Measurements from ENCODE around the gene ACP3.
"Not testable (repeated sequence)": the region's sequence is repeated elsewhere in the genome, so short reads cannot be mapped to it uniquely, and the experiment has no call there.

The ACP3 gene, protein sequence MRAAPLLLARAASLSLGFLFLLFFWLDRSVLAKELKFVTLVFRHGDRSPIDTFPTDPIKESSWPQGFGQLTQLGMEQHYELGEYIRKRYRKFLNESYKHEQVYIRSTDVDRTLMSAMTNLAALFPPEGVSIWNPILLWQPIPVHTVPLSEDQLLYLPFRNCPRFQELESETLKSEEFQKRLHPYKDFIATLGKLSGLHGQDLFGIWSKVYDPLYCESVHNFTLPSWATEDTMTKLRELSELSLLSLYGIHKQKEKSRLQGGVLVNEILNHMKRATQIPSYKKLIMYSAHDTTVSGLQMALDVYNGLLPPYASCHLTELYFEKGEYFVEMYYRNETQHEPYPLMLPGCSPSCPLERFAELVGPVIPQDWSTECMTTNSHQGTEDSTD

GRCh38 chr3:132317229-132317948 lies at the start of gene ACP3:
ACP3 (plus strand) TSS chr3:132317407; CDS start chr3:132317457, 50 bp downstream.
- peak; percentile 24 for FAIRE-seq
- no peak for DNase-seq (ENCODE audit: extremely low spot score, insufficient read length, low read depth)

DNA sequence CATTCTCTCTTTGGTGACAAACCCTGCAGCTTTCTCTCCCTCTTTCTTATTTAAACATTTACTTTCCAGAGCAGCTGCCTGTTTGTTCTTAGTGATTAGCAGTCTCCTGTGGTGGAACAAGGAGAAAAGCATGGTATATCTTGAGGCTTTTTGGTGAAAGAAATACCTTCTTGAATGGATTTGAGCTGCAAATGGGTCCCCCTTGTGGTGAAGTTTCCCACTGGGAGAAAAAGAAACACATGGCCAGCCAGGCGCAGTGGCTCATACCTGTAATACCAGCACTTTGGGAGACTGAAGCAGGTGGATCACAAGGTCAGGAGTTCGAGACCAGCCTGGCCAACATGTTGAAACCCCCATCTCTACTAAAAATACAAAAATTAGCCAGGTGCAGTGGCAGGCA lies 48.3 kb upstream of the ACP3 start:
- no peak for FAIRE-seq
- no peak for DNase-seq (ENCODE audit: extremely low spot score, insufficient read length, low read depth)

GRCh38 chr3:132273036-132273435 lies 44.2 kb upstream of the ACP3 start:
- FAIRE-seq = no peak

DNA sequence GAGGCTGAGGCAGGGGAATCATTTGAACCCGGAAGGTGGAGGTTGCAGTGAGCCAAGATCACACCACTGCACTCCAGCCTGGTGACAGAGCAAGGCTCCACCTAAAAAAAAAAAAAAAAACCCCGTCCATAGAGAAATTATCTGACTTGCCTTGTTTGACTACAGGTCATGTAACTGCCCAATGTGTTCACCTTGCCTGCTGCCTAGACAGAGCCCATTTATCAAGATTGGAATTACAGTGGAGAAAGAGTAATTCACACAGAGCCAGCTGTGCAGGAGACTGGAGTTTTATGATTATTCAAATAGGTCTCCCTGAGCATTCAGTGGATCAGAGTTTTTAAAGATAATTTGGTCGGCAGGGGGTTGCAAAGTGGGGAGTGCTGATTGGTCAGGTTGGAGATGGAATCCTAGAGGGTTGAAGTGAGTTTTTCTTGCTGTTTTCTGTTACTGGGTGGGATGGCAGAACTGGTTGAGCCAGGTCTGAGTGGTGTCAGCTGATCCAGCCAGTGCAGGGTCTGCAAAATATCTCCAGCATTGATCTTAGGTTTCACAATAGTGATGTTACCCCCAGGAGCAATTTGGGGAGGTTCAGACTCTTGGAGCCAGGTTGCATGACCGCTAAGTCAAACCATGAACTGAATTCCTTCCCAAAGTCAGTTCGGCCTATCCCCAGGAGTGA lies 40.8 kb upstream of the ACP3 start:
- FAIRE-seq (no peak), DNase-seq (ENCODE audit: extremely low spot score, insufficient read length, low read depth) (no peak)

More at GRCh38 chr3:132273036-132273435, 44.2 kb upstream of the ACP3 start:
- DNase-seq (ENCODE audit: extremely low spot score, insufficient read length, low read depth) = no peak

- DNase-seq (ENCODE audit: extremely low spot score, insufficient read length, low read depth) (no peak), FAIRE-seq (no peak)
Measured at GRCh38 chr3:132279030-132279429, 38.2 kb upstream of the ACP3 start.

GRCh38 chr3:132283440-132283839 lies 33.8 kb upstream of the ACP3 start:
- DNase-seq (ENCODE audit: extremely low spot score, insufficient read length, low read depth) (no peak), FAIRE-seq (peak; percentile 63)

GRCh38 chr3:132283916-132284405 lies 33.2 kb upstream of the ACP3 start:
- FAIRE-seq = no peak

GRCh38 chr3:132284781-132285619 lies 32.2 kb upstream of the ACP3 start:
- FAIRE-seq (no peak), DNase-seq (ENCODE audit: extremely low spot score, insufficient read length, low read depth) (no peak)

More at GRCh38 chr3:132283916-132284405, 33.2 kb upstream of the ACP3 start:
- no peak for DNase-seq (ENCODE audit: extremely low spot score, insufficient read length, low read depth)

DNA sequence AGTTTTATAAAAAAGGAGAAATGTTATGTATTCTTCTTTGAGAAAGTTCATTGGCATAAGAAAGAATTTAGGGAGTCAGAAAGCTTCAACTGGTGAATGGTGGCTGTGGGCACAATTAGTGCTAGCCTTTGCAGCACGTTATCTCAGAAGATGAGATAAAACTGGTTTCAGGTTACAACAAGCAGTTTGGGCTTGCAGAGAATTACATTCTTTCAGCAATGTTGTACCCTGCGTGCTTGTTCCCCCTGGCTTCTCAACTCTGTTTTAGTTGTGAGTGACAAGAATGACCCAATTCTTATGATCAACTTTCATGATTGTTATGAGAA lies 31.6 kb upstream of the ACP3 start:
- DNase-seq (ENCODE audit: extremely low spot score, insufficient read length, low read depth) (no peak), FAIRE-seq (no peak)

DNA sequence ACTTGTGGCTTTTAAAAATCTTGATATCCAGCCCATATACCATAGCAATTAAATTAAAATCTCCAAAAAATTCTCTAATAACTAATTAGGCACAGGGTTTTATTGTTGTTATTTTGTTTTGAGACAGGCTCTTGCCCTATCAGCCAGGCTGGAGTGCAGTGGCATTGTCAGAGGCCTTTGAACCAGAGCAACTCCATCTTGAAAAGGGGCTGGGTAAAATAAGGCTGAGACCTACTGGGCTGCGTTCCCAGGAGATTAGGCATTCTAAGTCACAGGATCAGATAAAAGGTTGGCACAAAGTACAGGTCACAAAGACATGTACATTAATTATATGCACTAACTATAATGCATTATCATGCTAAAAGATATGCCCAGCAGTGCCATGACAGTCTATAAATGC lies 31.2 kb upstream of the ACP3 start:
- DNase-seq (ENCODE audit: extremely low spot score, insufficient read length, low read depth) (no peak), FAIRE-seq (no peak)

GRCh38 chr3:132288357-132288756 lies 28.9 kb upstream of the ACP3 start:
- FAIRE-seq = no peak

GRCh38 chr3:132289316-132289715 lies 27.9 kb upstream of the ACP3 start:
- DNase-seq (ENCODE audit: extremely low spot score, insufficient read length, low read depth) (no peak), FAIRE-seq (no peak)

More at GRCh38 chr3:132288357-132288756, 28.9 kb upstream of the ACP3 start:
- no peak for DNase-seq (ENCODE audit: extremely low spot score, insufficient read length, low read depth)

GRCh38 chr3:132290833-132291232 lies 26.4 kb upstream of the ACP3 start:
- FAIRE-seq (no peak), DNase-seq (ENCODE audit: extremely low spot score, insufficient read length, low read depth) (no peak)

GRCh38 chr3:132292042-132292441 lies 25.2 kb upstream of the ACP3 start:
- FAIRE-seq = no peak

GRCh38 chr3:132293251-132293650 lies 24.0 kb upstream of the ACP3 start:
- FAIRE-seq = no peak
- DNase-seq (ENCODE audit: extremely low spot score, insufficient read length, low read depth) = no peak

More at GRCh38 chr3:132292042-132292441, 25.2 kb upstream of the ACP3 start:
- DNase-seq (ENCODE audit: extremely low spot score, insufficient read length, low read depth) = no peak

DNA sequence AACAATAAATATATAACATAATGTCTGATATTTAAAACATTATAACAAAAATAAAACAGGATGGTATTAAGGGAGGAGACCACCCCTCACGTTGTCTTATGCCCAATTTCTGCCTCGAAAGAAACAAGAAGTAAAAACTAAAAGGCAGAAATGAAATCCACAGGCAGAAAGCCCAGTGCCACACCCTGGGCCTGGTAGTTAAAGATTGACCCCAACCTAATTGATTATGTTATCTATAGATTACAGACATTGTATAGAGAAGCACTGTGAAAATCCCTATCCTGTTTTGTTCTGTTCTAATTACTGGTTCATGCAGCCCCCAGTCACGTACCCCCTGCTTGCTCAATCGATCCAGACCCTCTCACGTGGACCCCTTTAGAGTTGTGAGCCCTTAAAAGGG lies 22.3 kb upstream of the ACP3 start:
- FAIRE-seq = no peak

GRCh38 chr3:132303336-132304201 lies 13.6 kb upstream of the ACP3 start:
- DNase-seq (ENCODE audit: extremely low spot score, insufficient read length, low read depth); FAIRE-seq: not testable (repeated sequence)

More for the DNA sequence above, 22.3 kb upstream of the ACP3 start:
- no peak for DNase-seq (ENCODE audit: extremely low spot score, insufficient read length, low read depth)

DNA sequence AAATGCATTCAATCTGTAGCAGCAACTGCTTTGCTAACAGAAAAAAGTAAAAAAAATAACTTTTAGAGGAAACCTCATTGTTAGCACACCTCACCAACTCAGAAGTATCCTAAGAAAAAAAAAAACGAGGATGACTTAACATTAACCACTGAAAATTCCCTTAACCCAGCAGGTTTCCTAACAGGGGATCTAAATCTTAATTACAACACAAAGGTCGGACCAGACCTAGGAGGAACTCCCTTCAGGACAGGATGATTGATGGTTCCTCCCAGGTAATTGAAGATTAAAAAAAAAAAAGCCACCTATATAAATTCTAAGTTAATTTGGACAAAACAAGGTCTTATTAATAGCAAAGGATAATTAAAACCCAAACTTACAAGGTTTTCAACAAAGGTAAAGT lies 12.9 kb upstream of the ACP3 start:
- DNase-seq (ENCODE audit: extremely low spot score, insufficient read length, low read depth); FAIRE-seq: not testable (repeated sequence)

DNA sequence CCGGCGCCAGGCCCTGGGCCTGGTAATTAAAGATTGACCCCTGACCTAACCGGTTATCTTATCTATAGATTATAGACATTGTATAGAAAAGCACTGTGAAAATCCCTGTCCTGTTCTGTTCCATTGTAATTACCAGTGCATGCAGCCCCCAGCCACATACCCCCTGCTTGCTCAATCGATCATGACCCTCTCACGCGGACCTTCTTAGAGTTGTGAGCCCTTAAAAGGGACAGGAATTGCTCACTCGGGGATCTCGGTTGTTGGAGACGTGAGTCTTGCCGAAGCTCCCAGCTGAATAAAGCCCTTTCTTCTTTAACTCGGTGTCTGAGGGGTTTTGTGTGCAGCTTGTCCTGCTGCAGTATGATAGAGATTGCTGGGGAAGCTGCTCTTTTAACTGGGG lies 7.2 kb upstream of the ACP3 start:
- not testable (repeated sequence) for DNase-seq (ENCODE audit: extremely low spot score, insufficient read length, low read depth); FAIRE-seq
